Measurements from ENCODE around the gene ANXA8.

- no peak for TF ChIP-seq POLR2A (IDR thresholded peaks at IDR 0.05)
- no peak for TF ChIP-seq CTCF (IDR thresholded peaks at IDR 0.05)
These were observed 65.6 kb downstream of the ANXA8 start for GRCh38 chr10:47418321-47418720.

Data from ovary (tissue), 3 donors.